ENCODE data around the gene LYSMD2. TPM values are rescaled to one million over a fixed set of nuclear protein-coding genes. Genes with fewer than 3 reads are reported as not detected.

The LYSMD2 gene
- total RNA-seq, 1 donor from 2014 or later = 14.5 TPM

- H3K4me1 Mint-ChIP-seq (ENCODE audit: unreplicated experiment) = peaks cover 74% of the 10 kb centered on the region
- no peak for DNase-seq (ENCODE audit: low spot score)
- H3K36me3 Mint-ChIP-seq (ENCODE audit: low read depth, unreplicated experiment) = peaks cover 19% of the 10 kb centered on the region
- no peaks in the 10 kb centered on the region for H3K9me3 Mint-ChIP-seq (ENCODE audit: unreplicated experiment)
- peak overlapping the region; percentile 70 for H3K4me3 Mint-ChIP-seq (ENCODE audit: unreplicated experiment)
- H3K27me3 Mint-ChIP-seq (ENCODE audit: unreplicated experiment) = peaks cover 11% of the 10 kb centered on the region
- no peak for TF ChIP-seq CTCF (IDR thresholded peaks at IDR 0.05; ENCODE audit: unreplicated experiment)
- H3K27ac Mint-ChIP-seq (ENCODE audit: unreplicated experiment) = no peak overlapping the region
Observed at GRCh38 chr15:51754267-51754666, 16.8 kb upstream of the LYSMD2 start.

GRCh38 chr15:51752888-51753287 lies 15.4 kb upstream of the LYSMD2 start:
- H3K27me3 Mint-ChIP-seq (ENCODE audit: unreplicated experiment) = peaks cover 11% of the 10 kb centered on the region
- no peaks in the 10 kb centered on the region for H3K9me3 Mint-ChIP-seq (ENCODE audit: unreplicated experiment)
- DNase-seq (ENCODE audit: low spot score) = no peak
- H3K4me3 Mint-ChIP-seq (ENCODE audit: unreplicated experiment) = peak overlapping the region; percentile 95
- H3K27ac Mint-ChIP-seq (ENCODE audit: unreplicated experiment) = no peak overlapping the region
- H3K4me1 Mint-ChIP-seq (ENCODE audit: unreplicated experiment) = peaks cover 64% of the 10 kb centered on the region
- peaks cover 7% of the 10 kb centered on the region for H3K36me3 Mint-ChIP-seq (ENCODE audit: low read depth, unreplicated experiment)
- no peak for TF ChIP-seq CTCF (IDR thresholded peaks at IDR 0.05; ENCODE audit: unreplicated experiment)

GRCh38 chr15:51751697-51752683 lies 14.5 kb upstream of the LYSMD2 start:
- no peak for TF ChIP-seq CTCF (IDR thresholded peaks at IDR 0.05; ENCODE audit: unreplicated experiment)
- peaks cover 7% of the 10 kb centered on the region for H3K36me3 Mint-ChIP-seq (ENCODE audit: low read depth, unreplicated experiment)
- no peaks in the 10 kb centered on the region for H3K9me3 Mint-ChIP-seq (ENCODE audit: unreplicated experiment)
- H3K27me3 Mint-ChIP-seq (ENCODE audit: unreplicated experiment) = peaks cover 11% of the 10 kb centered on the region
- peak; percentile 50 for DNase-seq (ENCODE audit: low spot score)
- H3K4me1 Mint-ChIP-seq (ENCODE audit: unreplicated experiment) = peaks cover 62% of the 10 kb centered on the region
- peak overlapping the region; percentile 95 for H3K4me3 Mint-ChIP-seq (ENCODE audit: unreplicated experiment)
- H3K27ac Mint-ChIP-seq (ENCODE audit: unreplicated experiment) = peak overlapping the region; percentile 23

GRCh38 chr15:51750792-51751696 lies 13.6 kb upstream of the LYSMD2 start, which contains the start of gene TMOD2:
Gene TMOD2 (plus strand): TSS chr15:51751597. CDS start chr15:51766442, 14,845 bp downstream.
- no peak for TF ChIP-seq CTCF (IDR thresholded peaks at IDR 0.05; ENCODE audit: unreplicated experiment)
- peaks cover 11% of the 10 kb centered on the region for H3K27me3 Mint-ChIP-seq (ENCODE audit: unreplicated experiment)
- peak within 1 kb of the TSS; percentile 98 for H3K4me3 Mint-ChIP-seq (ENCODE audit: unreplicated experiment)
- no peaks in the 10 kb centered on the region for H3K9me3 Mint-ChIP-seq (ENCODE audit: unreplicated experiment)
- H3K4me1 Mint-ChIP-seq (ENCODE audit: unreplicated experiment) = peaks cover 54% of the 10 kb centered on the region
- DNase-seq (ENCODE audit: low spot score) = peak; percentile 55
- peaks cover 7% of the 10 kb centered on the region for H3K36me3 Mint-ChIP-seq (ENCODE audit: low read depth, unreplicated experiment)
- H3K27ac Mint-ChIP-seq (ENCODE audit: unreplicated experiment) = peak within 1 kb of the TSS; percentile 23
